ENCODE measurements around the gene CFAP58. TPM values are rescaled to one million over a fixed set of nuclear protein-coding genes. Genes with fewer than 3 reads are reported as not detected.

The CFAP58 gene, protein sequence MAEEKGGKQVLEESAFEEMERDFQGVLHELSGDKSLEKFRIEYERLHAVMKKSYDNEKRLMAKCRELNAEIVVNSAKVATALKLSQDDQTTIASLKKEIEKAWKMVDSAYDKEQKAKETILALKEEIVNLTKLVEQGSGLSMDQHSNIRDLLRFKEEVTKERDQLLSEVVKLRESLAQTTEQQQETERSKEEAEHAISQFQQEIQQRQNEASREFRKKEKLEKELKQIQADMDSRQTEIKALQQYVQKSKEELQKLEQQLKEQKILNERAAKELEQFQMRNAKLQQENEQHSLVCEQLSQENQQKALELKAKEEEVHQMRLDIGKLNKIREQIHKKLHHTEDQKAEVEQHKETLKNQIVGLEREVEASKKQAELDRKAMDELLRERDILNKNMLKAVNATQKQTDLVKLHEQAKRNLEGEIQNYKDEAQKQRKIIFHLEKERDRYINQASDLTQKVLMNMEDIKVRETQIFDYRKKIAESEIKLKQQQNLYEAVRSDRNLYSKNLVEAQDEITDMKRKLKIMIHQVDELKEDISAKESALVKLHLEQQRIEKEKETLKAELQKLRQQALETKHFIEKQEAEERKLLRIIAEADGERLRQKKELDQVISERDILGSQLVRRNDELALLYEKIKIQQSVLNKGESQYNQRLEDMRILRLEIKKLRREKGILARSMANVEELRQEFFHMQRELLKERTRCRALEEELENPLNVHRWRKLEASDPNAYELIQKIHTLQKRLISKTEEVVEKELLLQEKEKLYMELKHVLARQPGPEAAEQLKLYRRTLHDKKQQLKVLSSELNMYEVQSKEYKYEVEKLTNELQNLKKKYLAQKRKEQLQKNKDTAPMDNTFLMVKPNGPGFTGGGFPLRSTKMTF
- total RNA-seq, result under 1 TPM; 0.60 to 0.64 TPM

DNA sequence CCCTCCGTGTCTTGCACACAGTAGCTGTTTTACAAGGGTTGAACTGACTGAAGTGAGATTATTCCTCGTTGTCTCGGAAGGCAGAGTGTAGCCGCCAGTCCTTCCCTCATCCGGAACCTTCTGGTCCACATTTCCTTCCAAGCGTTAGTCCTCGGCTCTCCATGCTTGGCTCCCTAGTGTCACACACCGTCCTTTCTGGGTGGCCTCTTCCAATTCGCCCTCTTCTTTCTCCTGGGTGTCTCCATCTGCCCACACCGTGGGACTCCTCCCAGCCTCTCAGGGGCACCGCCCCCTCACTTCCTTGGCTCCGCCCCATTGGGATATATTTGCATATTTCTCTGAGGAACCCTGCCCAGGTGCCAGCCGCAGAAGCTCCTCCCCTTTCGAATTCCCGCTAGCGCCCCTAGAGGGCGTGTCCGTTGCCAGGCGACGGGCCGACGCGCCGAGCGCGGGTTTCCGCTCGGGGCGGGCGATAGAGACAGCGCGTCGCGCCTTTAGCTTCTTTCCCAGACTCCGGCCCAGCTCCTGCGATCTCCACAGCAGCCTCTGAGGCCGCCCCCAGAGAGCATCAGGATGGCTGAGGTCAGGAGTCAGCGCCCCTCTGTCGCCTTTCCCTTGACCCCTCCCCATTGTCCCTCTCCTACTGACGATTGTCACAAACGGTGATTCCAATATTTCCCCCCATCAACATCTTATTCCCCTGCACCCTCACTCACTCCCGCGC lies at the start of gene CFAP58:
Gene CFAP58, plus strand, starts transcription at position 509 of the 724 bp plus-strand sequence. Its CDS starts 65 bp downstream, at position 574.
- no peaks in the 10 kb centered on the region for H3K9me3 Mint-ChIP-seq (ENCODE audit: low read depth)
- no peaks in the 10 kb centered on the region for H3K27me3 Mint-ChIP-seq
- H3K4me3 Mint-ChIP-seq, result peak within 1 kb of the TSS; percentile 11
- H3K36me3 Mint-ChIP-seq (ENCODE audit: low read depth), result no peaks in the 10 kb centered on the region
- no peaks in the 10 kb centered on the region for H3K4me1 Mint-ChIP-seq
- ATAC-seq, result peak; percentile 77
- intact Hi-C loops (cut with DNase I, micrococcal nuclease), result loop anchor here (1.0 to 5.0 kb wide), 6 partner anchors 15 to 436 kb away; partner anchors contain the start of genes GSTO2 (in 2 of the 2), SFR1 (in 2 of the 2), CFAP43 (in 1 of the 2) and ITPRIP (in 1 of the 2)
- ChIA-PET CTCF (interaction anchor here (0.7 to 6.4 kb wide), 14 partner anchors 8 to 94 kb away, joined by 3 to 78 read pairs (median 4); partner anchors contain the start of genes GSTO2 and ITPRIP), POLR2A (interaction anchor here (0.8 to 1.1 kb wide), 2 partner anchors 61 to 232 kb away, joined by 4 read pairs; partner anchors contain the start of gene SFR1)
- DNase-seq, result peak; percentile 94
- H3K27ac Mint-ChIP-seq, result peak within 1 kb of the TSS; percentile 30

DNA sequence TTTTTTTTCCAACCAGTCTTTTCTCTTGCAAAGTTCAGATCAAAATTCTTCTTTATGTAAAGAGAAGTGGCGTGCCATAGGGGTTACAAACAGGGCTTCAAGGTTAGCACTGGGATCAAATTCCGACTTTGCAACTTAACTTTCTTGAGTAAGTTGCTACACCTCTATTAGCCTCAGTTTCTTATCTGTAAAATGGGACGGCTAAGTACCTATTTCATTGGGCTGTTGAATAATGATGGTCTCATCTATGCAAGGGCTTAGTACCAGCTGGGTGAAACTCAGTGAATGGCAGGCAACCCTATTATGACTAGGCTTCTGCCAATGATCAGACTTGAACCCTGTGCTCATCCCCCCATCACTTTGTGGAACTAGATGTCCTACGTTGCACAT lies 49.3 kb upstream of the CFAP58 start:
- Mint-ChIP-seq H3K4me1 (peaks cover 67% of the 10 kb centered on the region), H3K27ac (no peak overlapping the region), H3K9me3 (ENCODE audit: low read depth) (peaks cover 9% of the 10 kb centered on the region), H3K27me3 (no peaks in the 10 kb centered on the region), H3K4me3 (no peak overlapping the region), H3K36me3 (ENCODE audit: low read depth) (peaks cover 14% of the 10 kb centered on the region)
- CTCF ChIA-PET, result interaction anchor here (1.2 to 8.1 kb wide), 10 partner anchors 11 to 49 kb away, joined by 3 to 142 read pairs (median 20); partner anchors contain the start of genes CFAP58, GSTO2 and ITPRIP
- no peak for DNase-seq
- POLR2A ChIA-PET, result no interaction called here
- intact Hi-C loops (cut with DNase I, micrococcal nuclease), result no loop called here
- no peak for ATAC-seq

- ChIA-PET CTCF (interaction anchor here (0.6 to 8.1 kb wide), 13 partner anchors 11 to 418 kb away, joined by 3 to 142 read pairs (median 16); partner anchors contain the start of genes CFAP58, GSTO2 and ITPRIP), POLR2A (interaction anchor here (0.6 kb wide), 1 partner anchor 11 kb away, joined by 3 read pairs; no protein-coding TSS in a partner anchor)
- intact Hi-C loops (cut with DNase I, micrococcal nuclease), result loop anchor here (1.0 kb wide), 2 partner anchors 14 to 45 kb away; no protein-coding TSS in a partner anchor
- DNase-seq (no peak), ATAC-seq (no peak)
- Mint-ChIP-seq H3K27ac (no peak overlapping the region), H3K4me3 (no peak overlapping the region), H3K4me1 (peaks cover 68% of the 10 kb centered on the region), H3K9me3 (ENCODE audit: low read depth) (peaks cover 9% of the 10 kb centered on the region), H3K27me3 (no peaks in the 10 kb centered on the region), H3K36me3 (ENCODE audit: low read depth) (peaks cover 14% of the 10 kb centered on the region)
Measured at GRCh38 chr10:104304927-104305326, 48.7 kb upstream of the CFAP58 start.

DNA sequence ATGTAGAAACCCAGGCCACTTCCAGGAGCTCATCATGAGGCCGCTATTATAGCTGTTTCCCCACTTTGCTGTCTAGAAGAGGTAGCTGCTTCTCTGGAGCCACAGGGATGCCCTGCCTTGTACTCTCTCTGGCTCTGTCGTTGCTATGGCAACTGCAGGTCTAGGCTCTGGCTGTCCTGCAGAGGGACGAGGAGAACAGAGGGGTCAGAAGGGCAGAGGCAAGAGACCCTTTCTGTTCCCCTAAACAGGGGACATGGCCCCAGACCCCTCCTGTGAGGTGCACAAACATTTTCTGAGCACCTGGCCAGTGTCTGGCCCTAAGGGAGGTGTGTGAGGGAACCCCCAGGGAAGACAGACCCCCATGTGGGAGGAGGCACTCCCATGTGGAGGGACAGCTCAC lies 46.7 kb upstream of the CFAP58 start:
- DNase-seq, result no peak
- no peak for ATAC-seq
- ChIA-PET CTCF (interaction anchor here (0.7 to 8.1 kb wide), 15 partner anchors 14 to 101 kb away, joined by 3 to 142 read pairs (median 13); partner anchors contain the start of genes CFAP58 and ITPRIP), POLR2A (interaction anchor here (0.9 kb wide), 1 partner anchor 15 kb away, joined by 3 read pairs; no protein-coding TSS in a partner anchor)
- H3K4me1 Mint-ChIP-seq, result peaks cover 62% of the 10 kb centered on the region
- H3K27ac Mint-ChIP-seq, result no peak overlapping the region
- H3K9me3 Mint-ChIP-seq (ENCODE audit: low read depth), result peaks cover 9% of the 10 kb centered on the region
- H3K36me3 Mint-ChIP-seq (ENCODE audit: low read depth), result peaks cover 22% of the 10 kb centered on the region
- intact Hi-C loops (cut with DNase I, micrococcal nuclease), result no loop called here
- no peaks in the 10 kb centered on the region for H3K27me3 Mint-ChIP-seq
- H3K4me3 Mint-ChIP-seq, result no peak overlapping the region

- DNase-seq (no peak), ATAC-seq (no peak)
- ChIA-PET POLR2A (interaction anchor here (0.8 to 1.0 kb wide), 3 partner anchors 14 to 29 kb away, joined by 3 to 4 read pairs (median 3); no protein-coding TSS in a partner anchor), CTCF (interaction anchor here (1.3 to 8.1 kb wide), 9 partner anchors 13 to 41 kb away, joined by 3 to 142 read pairs (median 20); partner anchors contain the start of gene ITPRIP)
- Mint-ChIP-seq H3K4me1 (peaks cover 62% of the 10 kb centered on the region), H3K9me3 (ENCODE audit: low read depth) (peaks cover 9% of the 10 kb centered on the region), H3K27me3 (no peaks in the 10 kb centered on the region), H3K36me3 (ENCODE audit: low read depth) (peaks cover 29% of the 10 kb centered on the region), H3K4me3 (no peak overlapping the region), H3K27ac (peak overlapping the region; percentile 76)
- intact Hi-C loops (cut with DNase I, micrococcal nuclease), result loop anchor here (1.0 kb wide), 3 partner anchors 21 to 43 kb away; partner anchors contain the start of gene ITPRIP (in 2 of the 2)
Measured at GRCh38 chr10:104307576-104308438, 45.8 kb upstream of the CFAP58 start.

DNA sequence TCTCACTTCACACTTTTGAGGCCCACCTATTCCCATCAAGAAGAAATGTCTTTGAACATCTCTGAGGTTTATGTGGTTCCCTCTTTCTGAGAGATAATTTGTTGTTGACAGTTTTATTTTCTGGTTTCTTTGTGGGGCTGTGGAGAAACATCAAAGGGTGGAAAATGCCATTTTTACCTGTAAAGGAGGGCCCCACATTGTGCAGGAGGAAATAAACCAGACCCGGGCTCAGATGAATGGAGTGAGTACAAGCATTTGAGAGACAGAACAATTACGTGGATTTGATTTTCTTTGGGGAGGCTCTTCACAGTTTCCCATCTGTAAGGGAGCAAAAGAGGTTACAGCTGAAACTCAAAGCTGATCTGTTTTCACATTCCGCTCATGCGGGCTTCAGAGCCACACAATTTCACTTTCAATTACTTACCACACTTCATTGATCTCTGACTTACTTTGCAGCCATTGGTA lies 45.2 kb upstream of the CFAP58 start:
- peaks cover 62% of the 10 kb centered on the region for H3K4me1 Mint-ChIP-seq
- CTCF ChIA-PET, result interaction anchor here (1.0 to 8.1 kb wide), 6 partner anchors 10 to 40 kb away, joined by 3 to 142 read pairs (median 50); partner anchors contain the start of gene ITPRIP
- peak; percentile 80 for ATAC-seq

DNA sequence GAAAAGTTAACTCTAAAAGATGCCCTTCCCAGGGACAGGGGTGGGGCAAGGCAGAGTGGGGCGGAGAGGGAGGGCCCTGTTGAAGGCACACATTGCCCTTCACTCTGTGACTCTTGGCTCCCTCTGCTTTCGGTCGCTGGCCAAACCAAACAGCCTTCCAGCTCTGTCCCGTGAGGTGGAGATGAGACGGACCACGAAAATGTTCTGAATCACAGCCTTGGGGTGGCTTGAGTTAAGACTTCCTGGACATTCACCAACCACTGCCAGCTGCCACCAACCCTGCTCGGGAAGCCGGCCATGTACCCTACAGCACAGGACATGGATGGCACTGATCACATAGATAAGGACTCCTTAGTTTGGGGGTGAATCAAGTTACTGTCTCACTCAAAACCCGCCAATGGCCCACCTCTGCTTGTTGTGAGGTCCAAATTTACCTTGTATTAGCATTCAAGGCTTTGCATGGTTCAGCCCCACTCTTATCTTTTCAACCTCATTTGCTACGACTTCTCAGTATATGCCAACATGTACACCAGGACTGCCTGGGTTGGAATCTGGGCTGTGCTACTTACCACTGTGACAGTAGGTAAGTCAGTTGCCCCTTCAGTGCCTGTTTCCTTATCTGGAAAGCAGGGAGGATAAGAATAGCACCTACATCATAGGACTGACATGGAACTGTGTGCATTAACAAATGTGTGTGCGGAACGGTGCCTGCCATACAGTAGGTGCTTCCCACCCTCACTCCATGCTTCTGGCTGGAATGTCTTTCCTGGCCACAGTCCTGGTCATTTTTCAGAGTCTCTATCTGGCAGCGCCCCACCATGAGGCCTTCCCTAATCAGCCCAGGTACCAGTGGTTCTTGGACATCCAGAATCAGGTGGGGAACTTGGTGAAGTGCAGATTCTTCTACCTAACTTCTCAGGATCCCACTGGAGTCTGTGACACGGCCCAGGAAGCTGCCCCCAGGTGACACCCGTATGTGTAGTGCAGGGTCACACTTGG lies 43.4 kb upstream of the CFAP58 start:
- no peaks in the 10 kb centered on the region for H3K27me3 Mint-ChIP-seq
- ATAC-seq, result no peak
- intact Hi-C loops (cut with DNase I, micrococcal nuclease), result no loop called here
- DNase-seq, result no peak
- H3K4me1 Mint-ChIP-seq, result peaks cover 51% of the 10 kb centered on the region
- H3K4me3 Mint-ChIP-seq, result no peak overlapping the region
- ChIA-PET CTCF (interaction anchor here (0.9 to 8.1 kb wide), 7 partner anchors 11 to 42 kb away, joined by 3 to 142 read pairs (median 46); partner anchors contain the start of gene ITPRIP), POLR2A (no interaction called here)
- no peaks in the 10 kb centered on the region for H3K9me3 Mint-ChIP-seq (ENCODE audit: low read depth)
- peaks cover 33% of the 10 kb centered on the region for H3K36me3 Mint-ChIP-seq (ENCODE audit: low read depth)
- H3K27ac Mint-ChIP-seq, result no peak overlapping the region

More for the DNA sequence above, 45.2 kb upstream of the CFAP58 start:
- peaks cover 31% of the 10 kb centered on the region for H3K36me3 Mint-ChIP-seq (ENCODE audit: low read depth)
- peak overlapping the region; percentile 76 for H3K27ac Mint-ChIP-seq
- H3K27me3 Mint-ChIP-seq, result no peaks in the 10 kb centered on the region
- peak; percentile 61 for DNase-seq
- peaks cover 3% of the 10 kb centered on the region for H3K9me3 Mint-ChIP-seq (ENCODE audit: low read depth)
- intact Hi-C loops (cut with DNase I, micrococcal nuclease), result loop anchor here (1.0 kb wide), 3 partner anchors 21 to 43 kb away; partner anchors contain the start of gene ITPRIP (in 2 of the 2)
- POLR2A ChIA-PET, result interaction anchor here (1.0 kb wide), 1 partner anchor 21 kb away, joined by 3 read pairs; no protein-coding TSS in a partner anchor
- no peak overlapping the region for H3K4me3 Mint-ChIP-seq

DNA sequence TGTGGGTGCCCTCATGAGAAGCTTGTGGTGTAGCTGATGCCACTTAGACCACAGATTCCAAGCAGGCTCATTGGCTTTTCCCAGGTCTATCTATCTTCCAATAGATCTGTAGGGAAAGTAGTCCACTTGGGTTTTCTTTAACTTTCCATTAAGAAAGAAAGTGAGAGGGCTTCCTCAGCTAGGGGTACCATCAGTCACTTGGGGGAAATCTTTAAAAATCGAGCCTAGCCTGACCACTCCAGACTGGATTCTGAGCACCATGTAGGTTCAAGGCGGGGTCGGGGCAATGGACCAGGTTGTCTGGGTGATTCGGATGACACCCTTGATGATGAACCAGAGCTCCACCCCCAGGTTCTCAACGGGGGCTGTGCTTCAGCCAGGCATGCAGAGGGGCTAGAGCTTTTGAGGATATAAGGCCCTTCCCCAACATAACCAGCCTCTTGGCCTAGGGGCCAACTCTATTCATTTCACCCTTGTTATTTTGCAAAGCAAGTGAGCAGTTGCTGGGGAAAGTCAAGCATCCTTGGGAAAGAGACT lies 42.4 kb upstream of the CFAP58 start:
- Mint-ChIP-seq H3K27me3 (no peaks in the 10 kb centered on the region), H3K27ac (no peak overlapping the region), H3K4me3 (no peak overlapping the region), H3K36me3 (ENCODE audit: low read depth) (peaks cover 33% of the 10 kb centered on the region), H3K4me1 (peaks cover 43% of the 10 kb centered on the region), H3K9me3 (ENCODE audit: low read depth) (no peaks in the 10 kb centered on the region)
- DNase-seq (no peak), ATAC-seq (no peak)
- intact Hi-C loops (cut with DNase I, micrococcal nuclease), result no loop called here
- POLR2A ChIA-PET, result interaction anchor here (1.0 kb wide), 1 partner anchor 9 kb away, joined by 6 read pairs; no protein-coding TSS in a partner anchor
- CTCF ChIA-PET, result interaction anchor here (0.8 to 4.0 kb wide), 11 partner anchors 12 to 419 kb away, joined by 3 to 27 read pairs (median 3); no protein-coding TSS in a partner anchor

Data from activated CD4-positive, alpha-beta T cell treated with anti-CD3 and anti-CD28 coated beads for 36 hours (primary cell).